Stimulated activated CD8-positive, alpha-beta memory T cell treated with anti-CD3 and anti-CD28 coated beads, Interleukin-7, amount 100 ng/mL, for 48 hours (primary cell): ENCODE measurements around the gene PLEKHN1.

Experiments
- DNase-seq, 2 donors: peaks; one replicate each; pipeline ENCODE4 v3.0.0-alpha.2; 2020; ENCODE audit warnings: low read depth in 1 of 2; ENCODE audit errors: extremely low read depth in 1 of 2

Gene PLEKHN1

DNA sequence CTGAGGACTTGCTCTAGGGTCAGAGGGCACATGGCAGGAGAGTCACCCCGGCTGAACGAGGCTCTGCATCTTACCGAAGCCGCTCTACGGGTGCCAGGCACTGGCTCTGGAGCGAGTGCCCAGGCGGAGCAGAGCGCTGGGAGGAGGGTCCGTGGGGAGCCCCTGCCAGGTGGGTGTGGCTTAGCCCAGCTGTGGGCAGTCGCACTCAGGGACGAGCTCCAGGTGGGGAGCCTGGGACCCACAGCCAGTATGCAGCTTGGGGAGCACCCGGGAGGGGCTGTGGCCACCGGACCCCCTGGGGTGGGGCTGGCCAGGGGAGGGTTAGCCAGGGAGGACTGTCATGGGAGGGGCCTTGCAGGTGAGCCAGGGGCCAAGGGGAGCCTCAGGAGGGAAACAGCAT is 57.4 kb downstream of the PLEKHN1 start:
- DNase-seq = no peak

DNA sequence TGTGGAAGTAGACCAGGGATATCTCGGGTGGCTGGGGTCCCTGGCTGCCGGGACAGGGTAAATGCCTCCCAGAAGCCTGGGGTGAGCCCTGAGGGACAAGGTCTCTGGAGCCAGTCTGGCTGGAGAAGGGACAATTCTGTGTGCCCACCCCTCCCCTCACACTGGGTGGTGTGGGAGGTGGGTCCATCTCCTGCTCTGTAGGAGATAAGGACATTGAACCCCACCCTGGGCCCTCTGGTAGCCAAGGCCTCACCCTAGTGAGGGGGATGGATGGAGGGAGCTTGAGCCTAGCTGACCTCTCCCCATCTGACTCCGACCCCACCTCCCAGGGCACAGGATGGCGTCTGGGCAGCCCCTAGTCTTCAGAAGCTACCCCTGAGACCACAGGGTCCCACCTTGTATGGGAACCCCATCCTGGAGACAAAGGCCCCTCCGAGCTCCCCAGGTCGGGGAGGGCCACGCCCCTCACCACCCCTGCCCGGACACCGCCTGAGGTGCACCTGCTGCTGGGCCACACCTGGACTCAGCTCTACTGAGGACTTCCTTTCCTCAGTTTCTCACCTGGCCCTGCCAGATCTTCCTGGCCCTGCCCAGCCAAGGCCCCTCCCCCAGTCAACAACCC is 58.0 kb downstream of the PLEKHN1 start:
- DNase-seq = no peak

DNA sequence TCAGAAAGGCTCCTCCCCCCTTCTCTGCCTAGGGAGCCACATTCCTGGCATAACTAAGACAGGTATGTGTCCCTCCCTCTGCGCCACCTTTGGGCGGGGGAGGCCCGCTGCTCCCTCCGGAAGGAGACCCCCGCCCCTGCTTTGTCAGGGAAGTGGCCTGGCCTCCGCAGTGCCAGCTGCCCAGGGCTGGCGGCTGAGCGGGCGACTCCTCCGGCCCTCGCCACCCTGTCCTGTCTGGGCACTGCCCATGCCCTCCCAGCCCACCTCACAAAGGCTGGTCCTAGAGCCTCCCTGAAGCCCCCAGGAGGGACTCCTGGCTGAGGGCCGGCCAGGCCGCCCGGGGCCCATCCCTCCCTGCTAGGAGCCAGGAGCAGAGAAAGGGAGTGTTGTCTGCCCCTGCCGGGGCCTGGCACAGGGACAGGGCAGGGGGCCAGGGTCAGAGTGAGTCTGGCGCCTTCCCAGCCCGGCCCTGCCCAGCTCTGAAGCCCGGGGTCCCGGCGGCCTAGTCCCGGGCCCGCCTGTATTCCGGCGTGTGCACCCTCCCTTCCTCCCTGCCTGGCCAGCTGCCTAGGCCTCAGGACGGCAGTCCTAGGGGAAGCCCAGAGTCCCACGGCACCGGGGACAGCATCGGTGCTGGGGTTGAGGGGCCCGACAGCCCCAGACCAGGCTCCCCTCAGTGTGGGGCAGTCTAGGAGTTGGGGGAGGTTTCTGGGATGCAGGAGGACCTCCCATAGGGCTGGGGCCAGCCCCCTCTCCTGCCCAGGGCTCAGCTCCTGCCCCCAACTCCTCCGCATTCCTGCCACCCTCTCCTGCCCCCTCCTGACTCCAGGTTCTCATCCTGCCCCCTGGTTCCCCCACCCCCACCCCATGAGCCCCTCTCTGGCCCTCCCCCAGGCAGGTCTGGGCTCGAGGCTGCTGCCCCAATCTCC is 58.8 kb downstream of the PLEKHN1 start:
- DNase-seq = no peak
